ENCODE measurements around the gene BRS3. TPM values are rescaled to one million over a fixed set of nuclear protein-coding genes. Genes with fewer than 3 reads are reported as not detected.

BRS3 gene
- total and polyA plus RNA-seq, 10 of the 15 experiments (the other 5 are each of a cell fraction or from before 2014, with no cell fraction given) = not detected

DNA sequence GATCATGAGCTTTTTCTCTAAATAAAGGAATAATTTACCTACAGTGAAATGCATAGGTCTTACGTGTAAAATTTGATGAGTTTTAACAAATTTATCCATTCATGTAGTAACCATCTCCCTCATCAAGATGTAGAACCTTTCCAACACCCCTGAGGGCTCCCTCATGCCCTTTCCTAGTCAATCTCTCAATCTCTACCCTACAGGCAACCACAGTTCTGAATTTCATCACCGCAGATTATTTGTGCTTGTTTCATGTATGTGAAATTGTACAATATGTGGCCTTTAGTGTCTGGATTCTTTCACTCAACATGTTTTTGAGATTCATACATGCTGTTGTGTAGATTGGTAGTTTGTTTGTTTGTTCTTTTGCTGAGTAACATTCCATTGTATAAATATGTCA, 46.4 kb downstream of the BRS3 start:
- no peak overlapping the region for H3K9ac ChIP-seq (ENCODE audit: control insufficient read depth, insufficient read depth, low read length)
- H3K27ac ChIP-seq (ENCODE audit: control insufficient read depth, insufficient read depth) = no peak overlapping the region
- no peaks in the 10 kb centered on the region for H3K4me1 ChIP-seq (ENCODE audit: control insufficient read depth, insufficient read depth, low read length)
- H3K9me3 ChIP-seq (replicated peaks; ENCODE audit: control insufficient read depth, insufficient read depth, low read length) = no peaks in the 10 kb centered on the region
- no peaks in the 10 kb centered on the region for H3K79me2 ChIP-seq (ENCODE audit: control insufficient read depth, insufficient read depth, low read length)
- intact Hi-C loops (cut with micrococcal nuclease; ENCODE audit: unreplicated experiment) = no loop called here
- H4K20me1 ChIP-seq (ENCODE audit: control insufficient read depth, insufficient read depth) = no peaks in the 10 kb centered on the region
- no peak for FAIRE-seq
- ChIA-PET RAD21 (ENCODE audit: unreplicated experiment) (no interaction called here), SMC1A (ENCODE audit: uncharacterized antibody, unreplicated experiment) (no interaction called here), CTCF (interaction anchor here (0.7 kb wide), 1 partner anchor 778 kb away, joined by 3 read pairs; no protein-coding TSS in a partner anchor), POLR2A (no interaction called here)
- TF ChIP-seq CREB1 (IDR thresholded peaks at IDR 0.05; ENCODE audit: low read depth) = no peak
- no peak for TF ChIP-seq KAT2A (conservative IDR thresholded peaks at IDR 0.05; ENCODE audit: control insufficient read depth, low read depth, low read length)
- no peak for TF ChIP-seq RB1 (IDR thresholded peaks at IDR 0.05; ENCODE audit: borderline replicate concordance)
- H3K36me3 ChIP-seq (ENCODE audit: control insufficient read depth in 2 of 2, insufficient read depth in 2 of 2, low read length in 1 of 2) = no peaks in the 10 kb centered on the region
- no peak overlapping the region for H2AFZ ChIP-seq (ENCODE audit: control insufficient read depth, low read depth, low read length)
- H3K4me3 ChIP-seq = no peak overlapping the region
- BruUV-seq (replicated peaks) = no TSS peak
- H3K27me3 ChIP-seq (replicated peaks in 1 of 2; ENCODE audit: control insufficient read depth in 2 of 2, insufficient read depth in 2 of 2, low read length in 1 of 2) = no peaks in the 10 kb centered on the region
- no peak for ATAC-seq
- no peak for DNase-seq (ENCODE audit: low read depth, low spot score)
- in situ Hi-C loops (cut with MboI) = no loop called here
- 25% methylated on average over 2 of the region's 2 CpGs for WGBS (ENCODE audit: insufficient coverage, insufficient replicate concordance, low lambda C conversion rate, missing lambda C conversion rate)
- no peak overlapping the region for H3K4me2 ChIP-seq (ENCODE audit: control insufficient read depth, insufficient read depth)

DNA sequence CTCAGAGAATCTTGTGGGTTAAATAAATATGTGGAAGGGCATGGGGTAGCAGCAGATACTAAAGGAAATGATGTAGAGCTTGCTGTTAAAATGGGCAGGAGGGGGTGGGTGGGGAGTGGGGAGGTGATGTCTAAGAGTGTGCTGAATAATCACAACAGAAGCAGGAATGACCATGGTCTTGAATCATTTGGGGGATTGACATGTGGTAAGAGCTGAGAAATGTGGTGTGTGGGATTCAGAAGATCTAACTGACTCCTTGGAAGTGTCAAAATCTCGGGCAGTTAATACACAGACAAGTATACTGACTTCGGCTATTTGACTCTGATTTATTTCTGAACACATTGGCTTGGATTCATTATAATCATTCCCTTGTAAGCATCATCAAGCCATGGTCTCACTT, 51.1 kb downstream of the BRS3 start:
- FAIRE-seq = no peak
- no peaks in the 10 kb centered on the region for H3K79me2 ChIP-seq (ENCODE audit: control insufficient read depth, insufficient read depth, low read length)
- WGBS (ENCODE audit: insufficient coverage, insufficient replicate concordance, low lambda C conversion rate, missing lambda C conversion rate) = 43% methylated on average over 2 of the region's 2 CpGs
- no peak for TF ChIP-seq FOXK2 (IDR thresholded peaks at IDR 0.05)
- no peak for TF ChIP-seq SP1 (IDR thresholded peaks at IDR 0.05; ENCODE audit: low read depth, low read length)
- TF ChIP-seq, protein P1, sequence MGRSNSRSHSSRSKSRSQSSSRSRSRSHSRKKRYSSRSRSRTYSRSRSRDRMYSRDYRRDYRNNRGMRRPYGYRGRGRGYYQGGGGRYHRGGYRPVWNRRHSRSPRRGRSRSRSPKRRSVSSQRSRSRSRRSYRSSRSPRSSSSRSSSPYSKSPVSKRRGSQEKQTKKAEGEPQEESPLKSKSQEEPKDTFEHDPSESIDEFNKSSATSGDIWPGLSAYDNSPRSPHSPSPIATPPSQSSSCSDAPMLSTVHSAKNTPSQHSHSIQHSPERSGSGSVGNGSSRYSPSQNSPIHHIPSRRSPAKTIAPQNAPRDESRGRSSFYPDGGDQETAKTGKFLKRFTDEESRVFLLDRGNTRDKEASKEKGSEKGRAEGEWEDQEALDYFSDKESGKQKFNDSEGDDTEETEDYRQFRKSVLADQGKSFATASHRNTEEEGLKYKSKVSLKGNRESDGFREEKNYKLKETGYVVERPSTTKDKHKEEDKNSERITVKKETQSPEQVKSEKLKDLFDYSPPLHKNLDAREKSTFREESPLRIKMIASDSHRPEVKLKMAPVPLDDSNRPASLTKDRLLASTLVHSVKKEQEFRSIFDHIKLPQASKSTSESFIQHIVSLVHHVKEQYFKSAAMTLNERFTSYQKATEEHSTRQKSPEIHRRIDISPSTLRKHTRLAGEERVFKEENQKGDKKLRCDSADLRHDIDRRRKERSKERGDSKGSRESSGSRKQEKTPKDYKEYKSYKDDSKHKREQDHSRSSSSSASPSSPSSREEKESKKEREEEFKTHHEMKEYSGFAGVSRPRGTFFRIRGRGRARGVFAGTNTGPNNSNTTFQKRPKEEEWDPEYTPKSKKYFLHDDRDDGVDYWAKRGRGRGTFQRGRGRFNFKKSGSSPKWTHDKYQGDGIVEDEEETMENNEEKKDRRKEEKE (IDR thresholded peaks at IDR 0.05) = no peak
- TF ChIP-seq POLR2AphosphoS5 (IDR thresholded peaks at IDR 0.05; ENCODE audit: low read length) = no peak
- no peak for TF ChIP-seq ASH2L (IDR thresholded peaks at IDR 0.05; ENCODE audit: borderline replicate concordance, low read depth)
- TF ChIP-seq, protein P2, sequence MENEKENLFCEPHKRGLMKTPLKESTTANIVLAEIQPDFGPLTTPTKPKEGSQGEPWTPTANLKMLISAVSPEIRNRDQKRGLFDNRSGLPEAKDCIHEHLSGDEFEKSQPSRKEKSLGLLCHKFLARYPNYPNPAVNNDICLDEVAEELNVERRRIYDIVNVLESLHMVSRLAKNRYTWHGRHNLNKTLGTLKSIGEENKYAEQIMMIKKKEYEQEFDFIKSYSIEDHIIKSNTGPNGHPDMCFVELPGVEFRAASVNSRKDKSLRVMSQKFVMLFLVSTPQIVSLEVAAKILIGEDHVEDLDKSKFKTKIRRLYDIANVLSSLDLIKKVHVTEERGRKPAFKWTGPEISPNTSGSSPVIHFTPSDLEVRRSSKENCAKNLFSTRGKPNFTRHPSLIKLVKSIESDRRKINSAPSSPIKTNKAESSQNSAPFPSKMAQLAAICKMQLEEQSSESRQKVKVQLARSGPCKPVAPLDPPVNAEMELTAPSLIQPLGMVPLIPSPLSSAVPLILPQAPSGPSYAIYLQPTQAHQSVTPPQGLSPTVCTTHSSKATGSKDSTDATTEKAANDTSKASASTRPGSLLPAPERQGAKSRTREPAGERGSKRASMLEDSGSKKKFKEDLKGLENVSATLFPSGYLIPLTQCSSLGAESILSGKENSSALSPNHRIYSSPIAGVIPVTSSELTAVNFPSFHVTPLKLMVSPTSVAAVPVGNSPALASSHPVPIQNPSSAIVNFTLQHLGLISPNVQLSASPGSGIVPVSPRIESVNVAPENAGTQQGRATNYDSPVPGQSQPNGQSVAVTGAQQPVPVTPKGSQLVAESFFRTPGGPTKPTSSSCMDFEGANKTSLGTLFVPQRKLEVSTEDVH (IDR thresholded peaks at IDR 0.05; ENCODE audit: low read depth, partially characterized antibody) = no peak
- TF ChIP-seq RBBP5 (conservative IDR thresholded peaks at IDR 0.05) = no peak
- no peak for TF ChIP-seq MEF2B (IDR thresholded peaks at IDR 0.05; ENCODE audit: partially characterized antibody, poor library complexity, severe bottlenecking)
- TF ChIP-seq, protein P3, sequence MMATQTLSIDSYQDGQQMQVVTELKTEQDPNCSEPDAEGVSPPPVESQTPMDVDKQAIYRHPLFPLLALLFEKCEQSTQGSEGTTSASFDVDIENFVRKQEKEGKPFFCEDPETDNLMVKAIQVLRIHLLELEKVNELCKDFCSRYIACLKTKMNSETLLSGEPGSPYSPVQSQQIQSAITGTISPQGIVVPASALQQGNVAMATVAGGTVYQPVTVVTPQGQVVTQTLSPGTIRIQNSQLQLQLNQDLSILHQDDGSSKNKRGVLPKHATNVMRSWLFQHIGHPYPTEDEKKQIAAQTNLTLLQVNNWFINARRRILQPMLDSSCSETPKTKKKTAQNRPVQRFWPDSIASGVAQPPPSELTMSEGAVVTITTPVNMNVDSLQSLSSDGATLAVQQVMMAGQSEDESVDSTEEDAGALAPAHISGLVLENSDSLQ (IDR thresholded peaks at IDR 0.05) = no peak

More for the DNA sequence above, 51.1 kb downstream of the BRS3 start:
- no peak overlapping the region for H3K4me2 ChIP-seq (ENCODE audit: control insufficient read depth, insufficient read depth)
- no peaks in the 10 kb centered on the region; a peak in 1 of 4 replicates for H3K27me3 ChIP-seq (replicated peaks in 1 of 2; ENCODE audit: control insufficient read depth in 2 of 2, insufficient read depth in 2 of 2, low read length in 1 of 2)
- no peaks in the 10 kb centered on the region for H3K9me3 ChIP-seq (replicated peaks; ENCODE audit: control insufficient read depth, insufficient read depth, low read length)
- CTCF ChIA-PET = no interaction called here
- H3K27ac ChIP-seq (ENCODE audit: control insufficient read depth, insufficient read depth) = no peak overlapping the region
- ATAC-seq (no peak), DNase-seq (ENCODE audit: low read depth, low spot score) (no peak)
- SMC1A ChIA-PET (ENCODE audit: uncharacterized antibody, unreplicated experiment) = interaction anchor here (0.8 to 1.6 kb wide), 2 partner anchors 39 to 99 kb away, joined by 3 read pairs; no protein-coding TSS in a partner anchor
- no peak overlapping the region for H3K4me3 ChIP-seq
- RAD21 ChIA-PET (ENCODE audit: unreplicated experiment) = no interaction called here
- no peak overlapping the region for H2AFZ ChIP-seq (ENCODE audit: control insufficient read depth, low read depth, low read length)
- in situ Hi-C loops (cut with MboI) (no loop called here), intact Hi-C loops (cut with micrococcal nuclease; ENCODE audit: unreplicated experiment) (no loop called here)
- POLR2A ChIA-PET = no interaction called here
- no peaks in the 10 kb centered on the region for H4K20me1 ChIP-seq (ENCODE audit: control insufficient read depth, insufficient read depth)
- H3K9ac ChIP-seq (ENCODE audit: control insufficient read depth, insufficient read depth, low read length) = no peak overlapping the region
- BruUV-seq (replicated peaks) = no TSS peak
- H3K4me1 ChIP-seq (ENCODE audit: control insufficient read depth, insufficient read depth, low read length) = no peaks in the 10 kb centered on the region
- H3K36me3 ChIP-seq (ENCODE audit: control insufficient read depth in 2 of 2, insufficient read depth in 2 of 2, low read length in 1 of 2) = no peaks in the 10 kb centered on the region

Data from GM12878 (cell line).